CD14-positive monocyte (primary cell): ENCODE data around the gene LCNL1. TPM values are rescaled to one million over a fixed set of nuclear protein-coding genes. Genes with fewer than 3 reads are reported as not detected.

Source experiments
- DNase-seq, 3 donors: peaks; one replicate each; pipeline ENCODE4 v3.0.0-alpha.2; 2011 to 2022
- H2AFZ ChIP-seq: 2 replicates; pipeline ENCODE4 v1.6.0; 2012; ENCODE audit warnings: mild to moderate bottlenecking, low read depth, low read length, inconsistent platforms; ENCODE audit not compliant: insufficient read depth, poor library complexity, severe bottlenecking
- H3K27ac ChIP-seq, 2 donors: 1 replicate in 1 of 2; 2 replicates in 1 of 2; pipeline ENCODE4 v1.5.1; 2012 to 2013; ENCODE audit warnings: low read length in 2 of 2, control low read depth in 1 of 2, inconsistent platforms in 1 of 2, low read depth in 1 of 2, mild to moderate bottlenecking in 1 of 2
- H3K27me3 ChIP-seq, 2 donors: one replicate each; pipeline versions ENCODE4 v1.6.0 to v1.6.1; 2011 to 2013; ENCODE audit warnings: low read length in 2 of 2; ENCODE audit not compliant: control insufficient read depth in 2 of 2, insufficient read depth in 2 of 2
- H3K36me3 ChIP-seq, 2 donors: replicated peaks in 1 of 2; 1 replicate in 1 of 2; 2 replicates in 1 of 2; pipeline versions ENCODE4 v1.5.1 to v1.6.1; 2012 to 2013; ENCODE audit warnings: low read length in 2 of 2, control low read depth in 1 of 2, inconsistent platforms in 1 of 2, mild to moderate bottlenecking in 1 of 2; ENCODE audit not compliant: insufficient read depth in 2 of 2, control insufficient read depth in 1 of 2
- H3K4me1 ChIP-seq, 2 donors: 1 replicate in 1 of 2; 2 replicates in 1 of 2; pipeline versions ENCODE4 v1.5.1 to v1.6.1; 2012 to 2013; ENCODE audit warnings: low read length in 2 of 2, control low read depth in 1 of 2, inconsistent platforms in 1 of 2, mild to moderate bottlenecking in 1 of 2, moderate library complexity in 1 of 2; ENCODE audit not compliant: insufficient read depth in 2 of 2, control insufficient read depth in 1 of 2
- H3K4me2 ChIP-seq: replicated peaks from 2 replicates; pipeline ENCODE3; 2012; ENCODE audit warnings: low read length, moderate library complexity, mild to moderate bottlenecking; ENCODE audit not compliant: poor library complexity, severe bottlenecking; ENCODE audit errors: extremely low read depth
- H3K4me3 ChIP-seq, 3 experiments: fragments of 200-600 bp in 1 of 3; sonication (generic) in 1 of 3; replicated peaks in 1 of 3; 1 replicate in 2 of 3; 2 replicates in 1 of 3; pipeline ENCODE4 v1.5.1; 2011 to 2013; ENCODE audit warnings: low read length in 3 of 3, mild to moderate bottlenecking in 3 of 3, control low read depth in 2 of 3, low read depth in 2 of 3, inconsistent platforms in 1 of 3, moderate library complexity in 1 of 3
- H3K79me2 ChIP-seq: 2 replicates; pipeline ENCODE4 v1.6.0; 2012; ENCODE audit warnings: mild to moderate bottlenecking, control low read depth, inconsistent platforms, low read length, moderate library complexity; ENCODE audit not compliant: insufficient read depth
- H3K9ac ChIP-seq: 2 replicates; pipeline ENCODE4 v1.6.0; 2017; ENCODE audit warnings: low read length, mild to moderate bottlenecking; ENCODE audit not compliant: insufficient read depth, poor library complexity, severe bottlenecking
- H3K9me3 ChIP-seq, 2 donors: replicated peaks in 1 of 2; 1 replicate in 1 of 2; 2 replicates in 1 of 2; pipeline versions ENCODE4 v1.5.1 to v1.6.1; 2012 to 2013; ENCODE audit warnings: low read length in 2 of 2, control low read depth in 1 of 2; ENCODE audit not compliant: control insufficient read depth in 1 of 2, insufficient read depth in 1 of 2
- H4K20me1 ChIP-seq: 2 replicates; pipeline ENCODE4 v1.6.0; 2012; ENCODE audit warnings: mild to moderate bottlenecking, low read length, control low read depth, moderate library complexity; ENCODE audit not compliant: insufficient read depth
- H3K27ac Mint-ChIP-seq, 7 donors: one replicate each; pipeline ENCODE4 v1.8.0; 2020; ENCODE audit warnings: mild to moderate bottlenecking in 7 of 7, mixed read lengths in 7 of 7, moderate library complexity in 6 of 7, inconsistent platforms in 2 of 7
- H3K27me3 Mint-ChIP-seq, 3 donors: one replicate each; pipeline ENCODE4 v1.8.0; 2021 to 2022; ENCODE audit warnings: low read depth in 3 of 3, mild to moderate bottlenecking in 3 of 3, mixed read lengths in 3 of 3, moderate library complexity in 3 of 3, inconsistent platforms in 1 of 3
- H3K36me3 Mint-ChIP-seq, 2 donors: one replicate each; pipeline ENCODE4 v1.8.0; 2020; ENCODE audit warnings: mixed read lengths in 2 of 2, inconsistent platforms in 1 of 2, mild to moderate bottlenecking in 1 of 2
- H3K4me1 Mint-ChIP-seq: one replicate; pipeline ENCODE4 v1.8.0; 2020; ENCODE audit warnings: mild to moderate bottlenecking, mixed read lengths
- H3K4me3 Mint-ChIP-seq, 2 donors: one replicate each; pipeline ENCODE4 v1.8.0; 2020; ENCODE audit warnings: mild to moderate bottlenecking in 2 of 2, mixed read lengths in 2 of 2, moderate library complexity in 1 of 2
- H3K9me3 Mint-ChIP-seq, 7 donors: one replicate each; pipeline ENCODE4 v1.8.0; 2020 to 2022; ENCODE audit warnings: mixed read lengths in 7 of 7, mild to moderate bottlenecking in 6 of 7, moderate library complexity in 6 of 7, inconsistent platforms in 2 of 7
- WGBS: methylation state at CpG from one replicate; pipeline ENCODE4 v1.1.5; 2013; ENCODE audit warnings: missing lambda C conversion rate; ENCODE audit not compliant: insufficient coverage; 5-methylcytosine and 5-hydroxymethylcytosine counted together
- intact Hi-C, 2 donors: fragments of 100-400 bp; cut with micrococcal nuclease; formaldehyde crosslinking; loops; one replicate each; pipeline versions ENCODE4 v1.15.0 to v1.15.1; 2023
- polyA plus RNA-seq, 3 donors: library from polyadenylated mRNA; depleted of rRNA in 1 of 3; unstranded in 2 of 3; stranded (reverse) in 1 of 3; fragments of 300-500 nt in 2 of 3; fragments of >200 nt in 1 of 3; fragmentation: Illumina TruSeq in 2 of 3; gene quantifications; 1 replicate in 2 of 3; 2 replicates in 1 of 3; pipeline ENCODE4 v1.2.3, GENCODE V29; 2012 to 2021
- TF ChIP-seq, protein P1 (sequence below): fragments of 200-600 bp; IDR thresholded peaks from one replicate; pipeline ENCODE4 v1.8.0; 2022; ENCODE audit warnings: antibody characterized with exemption, mild to moderate bottlenecking

LCNL1 gene
- polyA plus RNA-seq, 3 donors, result 0.04 TPM; not detected in 2

DNA sequence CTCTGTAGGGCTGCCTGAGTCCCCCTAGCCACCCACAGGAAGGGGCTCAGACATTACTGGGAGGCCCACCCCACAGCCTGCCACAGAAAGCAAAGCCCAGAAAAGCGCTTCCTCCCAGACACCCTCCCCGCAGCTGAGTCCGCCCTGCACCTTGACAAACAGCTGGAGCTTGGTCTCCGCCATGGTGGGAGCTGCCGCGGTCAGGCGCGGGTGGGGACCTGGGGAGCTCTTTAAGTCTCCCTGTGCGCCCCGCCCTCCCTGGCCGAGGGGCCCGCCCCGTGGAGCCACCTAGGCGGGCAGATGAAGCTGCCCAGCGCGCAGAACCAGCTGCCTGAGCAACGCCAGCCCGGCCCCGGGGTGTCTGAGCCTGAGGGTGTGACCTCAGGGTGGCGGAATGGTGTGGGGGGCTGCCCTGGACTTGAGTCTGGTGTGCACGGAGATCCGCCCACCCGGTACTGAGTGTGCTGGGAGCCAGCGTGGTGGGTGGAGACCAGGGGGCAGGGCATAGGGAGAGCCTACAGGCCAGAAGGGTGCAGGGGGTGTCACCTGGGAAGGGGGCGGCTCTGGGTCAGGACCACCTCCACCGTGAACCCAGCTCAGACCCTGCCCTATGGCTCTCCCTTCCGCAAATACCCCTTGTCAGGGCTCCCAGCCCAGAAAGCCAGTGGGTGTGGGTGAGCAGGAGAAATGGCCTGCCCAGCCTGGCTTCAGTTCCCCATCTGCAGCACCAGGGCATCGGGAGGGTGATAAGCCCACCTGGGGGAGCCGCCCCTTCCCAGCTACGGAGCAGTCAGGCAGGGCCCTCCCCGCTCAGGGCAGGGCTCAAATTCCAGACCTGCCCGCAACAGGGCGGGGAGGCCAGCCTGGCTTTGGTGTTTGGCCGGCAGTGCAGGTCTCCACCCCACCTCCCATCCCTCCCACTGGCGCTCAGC is 13.8 kb downstream of the LCNL1 start, which contains the start of gene CLIC3:
Gene CLIC3 (minus strand): TSS at position 208 of the 932 bp plus-strand sequence. CDS start 25 bp downstream, at position 183.
- Histone ChIP-seq H3K36me3 (peaks cover 6 to 9% of the 10 kb centered on the region in 2 donors), H3K27ac (no peak within 1 kb of the TSS), H3K4me2 (peak within 1 kb of the TSS; percentile 62), H3K9me3 (no peaks in the 10 kb centered on the region), H3K9ac (peak within 1 kb of the TSS; percentile 32), H3K4me1 (peaks cover 76 to 93% of the 10 kb centered on the region in 2 donors), H2AFZ (peak within 1 kb of the TSS; percentile 43), H3K4me3 (peak within 1 kb of the TSS in 1 of 3 experiments; percentile 49), H3K79me2 (peaks cover 20% of the 10 kb centered on the region), H3K27me3 (peaks cover 0 to 41% of the 10 kb centered on the region in 2 donors), H4K20me1 (peaks cover 30% of the 10 kb centered on the region)
- Mint-ChIP-seq H3K4me3 (peak within 1 kb of the TSS; percentile 37 to 83), H3K36me3 (peaks cover 10 to 12% of the 10 kb centered on the region in 2 donors), H3K4me1 (peaks cover 70% of the 10 kb centered on the region), H3K27ac (peak within 1 kb of the TSS in 2 of 7 donors; percentile 20 to 31), H3K27me3 (peaks cover 23 to 50% (median 39%) of the 10 kb centered on the region in 3 donors), H3K9me3 (peaks cover 0 to 8% (median 0%) of the 10 kb centered on the region in 7 donors)
- no peak for DNase-seq
- TF ChIP-seq, protein P1, sequence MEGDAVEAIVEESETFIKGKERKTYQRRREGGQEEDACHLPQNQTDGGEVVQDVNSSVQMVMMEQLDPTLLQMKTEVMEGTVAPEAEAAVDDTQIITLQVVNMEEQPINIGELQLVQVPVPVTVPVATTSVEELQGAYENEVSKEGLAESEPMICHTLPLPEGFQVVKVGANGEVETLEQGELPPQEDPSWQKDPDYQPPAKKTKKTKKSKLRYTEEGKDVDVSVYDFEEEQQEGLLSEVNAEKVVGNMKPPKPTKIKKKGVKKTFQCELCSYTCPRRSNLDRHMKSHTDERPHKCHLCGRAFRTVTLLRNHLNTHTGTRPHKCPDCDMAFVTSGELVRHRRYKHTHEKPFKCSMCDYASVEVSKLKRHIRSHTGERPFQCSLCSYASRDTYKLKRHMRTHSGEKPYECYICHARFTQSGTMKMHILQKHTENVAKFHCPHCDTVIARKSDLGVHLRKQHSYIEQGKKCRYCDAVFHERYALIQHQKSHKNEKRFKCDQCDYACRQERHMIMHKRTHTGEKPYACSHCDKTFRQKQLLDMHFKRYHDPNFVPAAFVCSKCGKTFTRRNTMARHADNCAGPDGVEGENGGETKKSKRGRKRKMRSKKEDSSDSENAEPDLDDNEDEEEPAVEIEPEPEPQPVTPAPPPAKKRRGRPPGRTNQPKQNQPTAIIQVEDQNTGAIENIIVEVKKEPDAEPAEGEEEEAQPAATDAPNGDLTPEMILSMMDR, result no peak
- intact Hi-C loops, result loop anchor here in 1 of 2 donors (5.0 kb wide), 1 partner anchor 36 kb away; the partner anchor contains the start of gene FUT7
- 5% methylated on average over 27 of the region's 35 CpGs for WGBS

DNA sequence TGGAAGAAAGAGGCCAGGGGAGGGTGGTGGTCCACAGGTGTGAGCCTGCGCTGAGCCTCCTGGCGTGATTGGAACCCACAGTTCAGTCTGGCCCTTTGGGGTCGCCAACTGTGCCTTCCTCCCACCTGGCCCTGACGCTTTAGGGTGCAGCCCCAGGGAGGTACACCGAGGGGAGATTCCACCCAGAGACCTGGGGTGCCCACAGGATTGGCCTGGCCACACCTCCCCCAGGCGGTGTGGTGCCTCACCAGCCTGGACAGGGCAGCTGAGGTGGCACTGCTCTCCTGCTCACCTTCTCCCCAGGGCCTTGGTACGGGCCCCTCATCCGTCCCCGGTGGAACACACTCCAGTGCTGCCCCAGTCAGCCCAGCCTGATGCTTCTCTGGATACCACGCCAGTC is 14.6 kb downstream of the LCNL1 start:
- H3K9me3 ChIP-seq, result no peaks in the 10 kb centered on the region
- peak overlapping the region; percentile 32 for H3K9ac ChIP-seq
- peaks cover 10 to 12% of the 10 kb centered on the region in 2 donors for H3K36me3 Mint-ChIP-seq
- DNase-seq, result no peak
- H3K36me3 ChIP-seq, result peaks cover 6 to 9% of the 10 kb centered on the region in 2 donors
- peaks cover 80 to 95% of the 10 kb centered on the region in 2 donors for H3K4me1 ChIP-seq
- intact Hi-C loops, result loop anchor here in 1 of 2 donors (5.0 kb wide), 1 partner anchor 35 kb away; the partner anchor contains the start of gene FUT7
- 73% methylated on average over 10 of the region's 10 CpGs for WGBS
- peaks cover 30% of the 10 kb centered on the region for H4K20me1 ChIP-seq
- no peak overlapping the region for H3K4me2 ChIP-seq
- peak overlapping the region in 1 of 2 donors; percentile 67 for H3K4me3 Mint-ChIP-seq
- H2AFZ ChIP-seq, result peak overlapping the region; percentile 22
- no peak overlapping the region for H3K27ac ChIP-seq
- peak overlapping the region in 1 of 7 donors; percentile 18 for H3K27ac Mint-ChIP-seq
- H3K4me3 ChIP-seq, result no peak overlapping the region
- TF ChIP-seq, protein P1, result no peak
- peaks cover 0 to 41% of the 10 kb centered on the region in 2 donors for H3K27me3 ChIP-seq
- H3K9me3 Mint-ChIP-seq, result peaks cover 0 to 7% (median 0%) of the 10 kb centered on the region in 7 donors
- peaks cover 23 to 50% (median 39%) of the 10 kb centered on the region in 3 donors for H3K27me3 Mint-ChIP-seq
- H3K4me1 Mint-ChIP-seq, result peaks cover 74% of the 10 kb centered on the region
- H3K79me2 ChIP-seq, result peaks cover 20% of the 10 kb centered on the region
